Endothelial cell of umbilical vein (primary cell): ENCODE data around the gene DAPK2.

Source experiments
- EZH2 ChIP-seq: IDR thresholded peaks from 2 replicates; pipeline ENCODE4 v1.6.1; 2012; ENCODE audit warnings: borderline replicate concordance, low read depth, mild to moderate bottlenecking, moderate library complexity, low read length, inconsistent platforms; ENCODE audit not compliant: severe bottlenecking
- FOS ChIP-seq: IDR thresholded peaks from 2 replicates; pipeline ENCODE4 v1.6.1; 2011; ENCODE audit warnings: mild to moderate bottlenecking, low read length, moderate library complexity, borderline replicate concordance; ENCODE audit not compliant: insufficient read depth
- GATA2 ChIP-seq: IDR thresholded peaks from 2 replicates; pipeline ENCODE4 v1.7.0; 2011; ENCODE audit warnings: low read depth, mild to moderate bottlenecking, moderate library complexity, mixed read lengths, low read length; ENCODE audit not compliant: insufficient read length, insufficient read depth
- JUN ChIP-seq: IDR thresholded peaks from 2 replicates; pipeline ENCODE4 v1.6.1; 2011; ENCODE audit warnings: borderline replicate concordance, low read depth; ENCODE audit not compliant: insufficient read length, insufficient read depth
- MYC ChIP-seq: IDR thresholded peaks from one replicate; pipeline ENCODE4 v1.6.1; 2011; ENCODE audit warnings: mild to moderate bottlenecking, low read depth, low read length
- POLR2A ChIP-seq: IDR thresholded peaks from 2 replicates; pipeline ENCODE4 v1.6.1; 2012; ENCODE audit warnings: low read depth, mild to moderate bottlenecking, control low read depth, low read length
- POLR2AphosphoS5 ChIP-seq: IDR thresholded peaks from 2 replicates; pipeline ENCODE4 v1.6.1; 2012; ENCODE audit warnings: low read depth, mild to moderate bottlenecking, control low read depth, low read length, moderate library complexity; ENCODE audit not compliant: insufficient read depth
- TF ChIP-seq, protein P1 (sequence below), 2 donors: IDR thresholded peaks; 1 replicate in 1 of 2; 2 replicates in 1 of 2; pipeline ENCODE4 v1.5.1; 2011; ENCODE audit warnings: low read length in 2 of 2, mild to moderate bottlenecking in 2 of 2, moderate library complexity in 2 of 2, control low read depth in 1 of 2, inconsistent platforms in 1 of 2, low read depth in 1 of 2; ENCODE audit not compliant: insufficient read depth in 1 of 2; ENCODE audit errors: extremely low read depth in 1 of 2
- TF ChIP-seq, protein P2 (sequence below): IDR thresholded peaks from 2 replicates; pipeline ENCODE4 v1.6.1; 2011; ENCODE audit not compliant: insufficient read depth, insufficient read length

DNA sequence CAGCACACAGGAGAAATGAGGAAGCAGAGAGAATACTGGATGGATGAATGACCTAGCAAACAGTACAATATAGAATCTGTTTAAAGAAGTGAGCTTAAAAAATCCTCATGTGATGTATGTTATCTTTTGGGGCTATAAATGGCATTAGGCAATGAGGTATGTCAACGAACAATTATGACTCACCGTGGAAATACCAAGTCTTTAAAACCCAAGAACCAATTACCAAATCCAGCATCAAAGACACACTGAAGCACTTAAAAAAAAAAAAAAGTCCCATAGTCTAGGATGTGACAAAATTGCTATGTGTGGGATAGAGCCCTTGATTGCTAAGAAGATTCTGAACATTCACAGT, 176.3 kb downstream of the DAPK2 start:
- TF ChIP-seq, protein P1, sequence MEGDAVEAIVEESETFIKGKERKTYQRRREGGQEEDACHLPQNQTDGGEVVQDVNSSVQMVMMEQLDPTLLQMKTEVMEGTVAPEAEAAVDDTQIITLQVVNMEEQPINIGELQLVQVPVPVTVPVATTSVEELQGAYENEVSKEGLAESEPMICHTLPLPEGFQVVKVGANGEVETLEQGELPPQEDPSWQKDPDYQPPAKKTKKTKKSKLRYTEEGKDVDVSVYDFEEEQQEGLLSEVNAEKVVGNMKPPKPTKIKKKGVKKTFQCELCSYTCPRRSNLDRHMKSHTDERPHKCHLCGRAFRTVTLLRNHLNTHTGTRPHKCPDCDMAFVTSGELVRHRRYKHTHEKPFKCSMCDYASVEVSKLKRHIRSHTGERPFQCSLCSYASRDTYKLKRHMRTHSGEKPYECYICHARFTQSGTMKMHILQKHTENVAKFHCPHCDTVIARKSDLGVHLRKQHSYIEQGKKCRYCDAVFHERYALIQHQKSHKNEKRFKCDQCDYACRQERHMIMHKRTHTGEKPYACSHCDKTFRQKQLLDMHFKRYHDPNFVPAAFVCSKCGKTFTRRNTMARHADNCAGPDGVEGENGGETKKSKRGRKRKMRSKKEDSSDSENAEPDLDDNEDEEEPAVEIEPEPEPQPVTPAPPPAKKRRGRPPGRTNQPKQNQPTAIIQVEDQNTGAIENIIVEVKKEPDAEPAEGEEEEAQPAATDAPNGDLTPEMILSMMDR (IDR thresholded peaks at IDR 0.05; ENCODE audit: extremely low read depth in 1 of 2, insufficient read depth in 1 of 2, low read depth in 1 of 2, low read length in 2 of 2), result no peak
- TF ChIP-seq POLR2A, result no peak
- TF ChIP-seq MYC, result no peak
- TF ChIP-seq EZH2, result no peak
- TF ChIP-seq, protein P2, sequence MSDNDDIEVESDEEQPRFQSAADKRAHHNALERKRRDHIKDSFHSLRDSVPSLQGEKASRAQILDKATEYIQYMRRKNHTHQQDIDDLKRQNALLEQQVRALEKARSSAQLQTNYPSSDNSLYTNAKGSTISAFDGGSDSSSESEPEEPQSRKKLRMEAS, result no peak
- no peak for TF ChIP-seq POLR2AphosphoS5
- no peak for TF ChIP-seq FOS
- TF ChIP-seq JUN, result no peak
- TF ChIP-seq GATA2, result no peak
